ENCODE data around the gene TMPRSS11A.

GRCh38 chr4:67896421-67897065 lies 66.8 kb downstream of the TMPRSS11A start:
- no peak for TF ChIP-seq CTCF (IDR thresholded peaks at IDR 0.05)
- no peak for TF ChIP-seq POLR2A (IDR thresholded peaks at IDR 0.05)
- TF ChIP-seq EP300 (IDR thresholded peaks at IDR 0.05): no peak
